ENCODE results near the gene LSM4. TPM values are rescaled to one million over a fixed set of nuclear protein-coding genes. Genes with fewer than 3 reads are reported as not detected.

Gene LSM4
- total and polyA plus RNA-seq, 2 of the 13 experiments (the other 11 are each of a cell fraction or from before 2014, with no cell fraction given) = 65.8 to 166 TPM

DNA sequence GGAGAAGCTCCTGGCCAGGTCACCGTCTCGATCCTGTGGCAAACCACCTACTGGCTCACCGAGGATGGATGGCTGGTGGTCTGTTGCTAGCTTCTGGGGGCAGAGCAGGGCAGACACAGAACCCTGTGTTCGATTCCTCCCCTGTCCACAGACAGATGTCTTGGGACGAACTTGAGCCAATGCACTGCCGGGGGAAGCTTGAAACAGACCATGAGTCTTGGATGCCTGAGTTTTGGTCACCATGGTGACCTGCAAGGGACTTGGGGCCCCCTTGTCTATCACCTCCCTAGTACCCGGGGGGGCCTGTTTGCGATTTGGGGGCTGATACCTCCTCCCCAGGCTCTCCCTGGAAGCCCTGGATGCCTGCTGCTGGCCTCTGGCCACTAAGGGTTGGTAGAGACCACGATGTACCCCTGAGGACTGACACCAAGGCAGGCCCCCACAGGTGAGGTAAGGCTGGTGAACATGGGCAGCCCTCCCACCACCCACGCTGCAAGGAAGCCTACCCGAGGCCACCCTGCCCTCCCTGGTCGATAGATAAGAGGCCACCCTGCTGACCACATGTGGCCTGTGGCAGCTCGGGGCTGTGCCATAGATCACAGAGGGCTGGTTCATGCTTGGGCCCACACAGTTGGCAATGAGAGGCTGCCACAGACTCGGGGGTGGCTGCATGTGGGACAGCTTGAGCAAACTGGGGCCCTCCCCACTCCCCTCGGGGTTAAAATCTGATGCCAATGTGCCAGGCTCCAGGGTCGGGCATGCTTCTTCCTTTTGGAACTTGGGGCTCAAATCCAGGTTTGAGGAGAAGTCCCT is 59.3 kb downstream of the LSM4 start:
- POLR2A ChIA-PET = interaction anchor here (1.0 kb wide), 1 partner anchor 39 kb away, joined by 3 read pairs; no protein-coding TSS in a partner anchor
- no peaks in the 10 kb centered on the region for H3K9me3 ChIP-seq (ENCODE audit: low read length)
- H3K27ac ChIP-seq (ENCODE audit: extremely low read length, insufficient read depth, low read length) = no peak overlapping the region
- H3K9ac ChIP-seq (ENCODE audit: insufficient read depth, low read depth, low read length) = no peak overlapping the region
- DNase-seq (ENCODE audit: low spot score) (no peak), FAIRE-seq (no peak), ATAC-seq (no peak)
- H3K4me1 ChIP-seq (ENCODE audit: insufficient read depth, low read length) = peaks cover 21% of the 10 kb centered on the region
- WGBS (ENCODE audit: low lambda C conversion rate) = 24% methylated on average over 8 of the region's 16 CpGs
- H3K4me3 ChIP-seq (replicated peaks in 1 of 3; ENCODE audit: insufficient read depth in 1 of 3, low read depth in 2 of 3, low read length in 3 of 3) = no peak overlapping the region
- intact Hi-C loops (cut with micrococcal nuclease; ENCODE audit: unreplicated experiment) (no loop called here), in situ Hi-C loops (cut with HindIII; ENCODE audit: extremely low pct_ligation_motif_present, low pct_unique_long_range_greater_than_20kb) (no loop called here)
- H3K36me3 ChIP-seq (replicated peaks in 1 of 2; ENCODE audit: control insufficient read depth in 1 of 2, insufficient read depth in 2 of 2, low read length in 2 of 2) = no peaks in the 10 kb centered on the region
- CTCF ChIA-PET (ENCODE audit: low intra/inter-chr PET ratio, low total read pairs) = no interaction called here
- no peaks in the 10 kb centered on the region for H3K79me2 ChIP-seq (ENCODE audit: insufficient read depth, low read length)
- H2AFZ ChIP-seq (ENCODE audit: low read length) = no peak overlapping the region
- no peaks in the 10 kb centered on the region for H4K20me1 ChIP-seq (ENCODE audit: insufficient read depth, low read length)
- H3K27me3 ChIP-seq (ENCODE audit: control insufficient read depth in 1 of 2, insufficient read depth in 2 of 2, low read length in 2 of 2) = peaks cover 8 to 13% of the 10 kb centered on the region in 2 experiments; a peak in 3 of 5 replicates
- BruUV-seq (replicated peaks) = no TSS peak
- no peak overlapping the region for H3K4me2 ChIP-seq (ENCODE audit: low read depth, low read length)
- no peak for TF ChIP-seq ZNF766 (CRISPR knock-in tag; IDR thresholded peaks at IDR 0.05; ENCODE audit: borderline replicate concordance)
- no peak for TF ChIP-seq TEF (CRISPR knock-in tag; IDR thresholded peaks at IDR 0.05)
- no peak for TF ChIP-seq ZFP36L1 (CRISPR knock-in tag; IDR thresholded peaks at IDR 0.05)
- no peak for TF ChIP-seq ZNF547 (CRISPR knock-in tag; IDR thresholded peaks at IDR 0.05)
- TF ChIP-seq ZNF616 (CRISPR knock-in tag; IDR thresholded peaks at IDR 0.05; ENCODE audit: low read depth) = no peak
- TF ChIP-seq ZFP62 (CRISPR knock-in tag; IDR thresholded peaks at IDR 0.05) = no peak
- no peak for TF ChIP-seq NRL (CRISPR knock-in tag; IDR thresholded peaks at IDR 0.05; ENCODE audit: borderline replicate concordance)
- no peak for TF ChIP-seq XBP1 (CRISPR knock-in tag; IDR thresholded peaks at IDR 0.05)
- no peak for TF ChIP-seq ZNF280B (CRISPR knock-in tag; IDR thresholded peaks at IDR 0.05; ENCODE audit: borderline replicate concordance)
- TF ChIP-seq ZNF546 (CRISPR knock-in tag; conservative IDR thresholded peaks at IDR 0.05) = no peak
- no peak for TF ChIP-seq KDM1A (CRISPR knock-in tag; IDR thresholded peaks at IDR 0.05)
- TF ChIP-seq ZNF24 (IDR thresholded peaks at IDR 0.05) = no peak
- TF ChIP-seq PBX3 (CRISPR knock-in tag; IDR thresholded peaks at IDR 0.05; ENCODE audit: borderline replicate concordance) = no peak
- no peak for TF ChIP-seq ZNF530 (CRISPR knock-in tag; IDR thresholded peaks at IDR 0.05; ENCODE audit: low read depth)
